HepG2 (cell line): ENCODE measurements around the gene WDR27. TPM values are rescaled to one million over a fixed set of nuclear protein-coding genes. Genes with fewer than 3 reads are reported as not detected.

ENCODE experiments used
- BHLHE40 ChIP-seq: IDR thresholded peaks from 2 replicates; pipeline ENCODE4 v1.6.1; 2011; ENCODE audit warnings: low read length, improper control_type of control experiment
- CHCHD3 ChIP-seq: sonication (generic); formaldehyde crosslinking; IDR thresholded peaks from 2 replicates; pipeline ENCODE4 v1.8.0; 2022; ENCODE audit warnings: mild to moderate bottlenecking, missing genetic modification reagents, moderate library complexity
- CHD4 ChIP-seq: fragments of 200-600 bp; sonication (generic); IDR thresholded peaks from 2 replicates; pipeline ENCODE4 v1.7.0; 2017; ENCODE audit warnings: mild to moderate bottlenecking, low read length, borderline replicate concordance
- CREB1 ChIP-seq, 2 experiments: fragments of 450-650 bp in 1 of 2; IDR thresholded peaks; 2 replicates each; pipeline ENCODE4 v1.6.1; 2016 to 2017; ENCODE audit warnings: control low read depth in 1 of 2, mild to moderate bottlenecking in 1 of 2, missing compliant biosample characterization in 1 of 2, missing genetic modification characterization in 1 of 2
- DMTF1 ChIP-seq: sonication (generic); formaldehyde crosslinking; IDR thresholded peaks from 2 replicates; pipeline ENCODE4 v1.4.0; 2020; ENCODE audit warnings: mild to moderate bottlenecking, missing genetic modification reagents
- MIXL1 ChIP-seq: IDR thresholded peaks from 2 replicates; pipeline ENCODE4 v1.6.1; 2016
- PAF1 ChIP-seq: IDR thresholded peaks from 2 replicates; pipeline ENCODE4 v1.6.1; 2016; ENCODE audit warnings: missing genetic modification reagents, missing compliant biosample characterization
- PHB2 ChIP-seq: fragments of 450-650 bp; IDR thresholded peaks from 2 replicates; pipeline ENCODE4 v1.6.1; 2018; ENCODE audit not compliant: partially characterized antibody
- RAD51 ChIP-seq: fragments of 450-650 bp; IDR thresholded peaks from 2 replicates; pipeline ENCODE4 v1.6.1; 2016; ENCODE audit warnings: borderline replicate concordance
- ZNF10 ChIP-seq: sonication (generic); formaldehyde crosslinking; IDR thresholded peaks from 2 replicates; pipeline ENCODE4 v1.4.0; 2020; ENCODE audit warnings: mild to moderate bottlenecking, low read depth, missing genetic modification reagents, borderline replicate concordance
- ZNF12 ChIP-seq: sonication (generic); formaldehyde crosslinking; IDR thresholded peaks from 2 replicates; pipeline ENCODE4 v1.5.0; 2020; ENCODE audit warnings: missing genetic modification reagents
- ZNF230 ChIP-seq: sonication (generic); formaldehyde crosslinking; IDR thresholded peaks from 2 replicates; pipeline ENCODE4 v1.4.0; 2020; ENCODE audit warnings: mild to moderate bottlenecking, missing genetic modification reagents
- ZNF773 ChIP-seq: sonication (generic); formaldehyde crosslinking; IDR thresholded peaks from 2 replicates; pipeline ENCODE4 v1.4.0; 2020; ENCODE audit warnings: missing genetic modification reagents, borderline replicate concordance
- polyA plus RNA-seq, 8 experiments: library from polyadenylated mRNA; depleted of rRNA in 3 of 8; stranded (reverse) in 7 of 8; unstranded in 1 of 8; fragments of >200 nt; fragmentation: Illumina TruSeq in 4 of 8; extraction: Trizol in 4 of 8; gene quantifications; 2 replicates each; pipeline versions ENCODE4 v1.2.1 to v1.2.3, GENCODE V29; 2011 to 2016; ENCODE audit warnings: low read depth in 4 of 8, missing spikeins in 1 of 8, mixed read lengths in 1 of 8; ENCODE audit not compliant: insufficient read depth in 1 of 8
- total RNA-seq, 5 experiments: library from RNA; depleted of rRNA; stranded (reverse); fragments of >200 nt; fragmentation: Illumina TruSeq; extraction: Trizol; gene quantifications; 2 replicates each; pipeline ENCODE4 v1.2.3, GENCODE V29; 2016; ENCODE audit warnings: low read depth in 1 of 5
- TF ChIP-seq, protein P1 (sequence below): sonication (generic); formaldehyde crosslinking; IDR thresholded peaks from 2 replicates; pipeline ENCODE4 v1.4.0; 2020; ENCODE audit warnings: low read depth, missing genetic modification reagents
- TF ChIP-seq, protein P2 (sequence below): sonication (generic); formaldehyde crosslinking; conservative IDR thresholded peaks from 2 replicates; pipeline ENCODE4 v1.4.0; 2020; ENCODE audit warnings: missing genetic modification reagents
- TF ChIP-seq, protein P3 (sequence below): sonication (generic); formaldehyde crosslinking; IDR thresholded peaks from 2 replicates; pipeline ENCODE4 v1.4.0; 2020; ENCODE audit warnings: mild to moderate bottlenecking, low read depth, missing genetic modification reagents
- TF ChIP-seq, protein P4 (sequence below): sonication (generic); formaldehyde crosslinking; conservative IDR thresholded peaks from 2 replicates; pipeline ENCODE4 v1.4.0; 2020; ENCODE audit warnings: missing genetic modification reagents

WDR27 gene
- total and polyA plus RNA-seq, 2 of the 13 experiments (the other 11 are each of a cell fraction or from before 2014, with no cell fraction given): 34.1 to 80.3 TPM

- TF ChIP-seq CHD4: no peak
- TF ChIP-seq BHLHE40: peak; percentile 53; the same call in 1 of the 2 replicates
- TF ChIP-seq MIXL1: peak; percentile 88
- no peak for TF ChIP-seq PHB2
- TF ChIP-seq CREB1 (IDR thresholded peaks at IDR 0.05): peak; percentile 88
- peak; percentile 96 for TF ChIP-seq CREB1 (CRISPR knock-in tag; IDR thresholded peaks at IDR 0.05)
- TF ChIP-seq, protein P1, sequence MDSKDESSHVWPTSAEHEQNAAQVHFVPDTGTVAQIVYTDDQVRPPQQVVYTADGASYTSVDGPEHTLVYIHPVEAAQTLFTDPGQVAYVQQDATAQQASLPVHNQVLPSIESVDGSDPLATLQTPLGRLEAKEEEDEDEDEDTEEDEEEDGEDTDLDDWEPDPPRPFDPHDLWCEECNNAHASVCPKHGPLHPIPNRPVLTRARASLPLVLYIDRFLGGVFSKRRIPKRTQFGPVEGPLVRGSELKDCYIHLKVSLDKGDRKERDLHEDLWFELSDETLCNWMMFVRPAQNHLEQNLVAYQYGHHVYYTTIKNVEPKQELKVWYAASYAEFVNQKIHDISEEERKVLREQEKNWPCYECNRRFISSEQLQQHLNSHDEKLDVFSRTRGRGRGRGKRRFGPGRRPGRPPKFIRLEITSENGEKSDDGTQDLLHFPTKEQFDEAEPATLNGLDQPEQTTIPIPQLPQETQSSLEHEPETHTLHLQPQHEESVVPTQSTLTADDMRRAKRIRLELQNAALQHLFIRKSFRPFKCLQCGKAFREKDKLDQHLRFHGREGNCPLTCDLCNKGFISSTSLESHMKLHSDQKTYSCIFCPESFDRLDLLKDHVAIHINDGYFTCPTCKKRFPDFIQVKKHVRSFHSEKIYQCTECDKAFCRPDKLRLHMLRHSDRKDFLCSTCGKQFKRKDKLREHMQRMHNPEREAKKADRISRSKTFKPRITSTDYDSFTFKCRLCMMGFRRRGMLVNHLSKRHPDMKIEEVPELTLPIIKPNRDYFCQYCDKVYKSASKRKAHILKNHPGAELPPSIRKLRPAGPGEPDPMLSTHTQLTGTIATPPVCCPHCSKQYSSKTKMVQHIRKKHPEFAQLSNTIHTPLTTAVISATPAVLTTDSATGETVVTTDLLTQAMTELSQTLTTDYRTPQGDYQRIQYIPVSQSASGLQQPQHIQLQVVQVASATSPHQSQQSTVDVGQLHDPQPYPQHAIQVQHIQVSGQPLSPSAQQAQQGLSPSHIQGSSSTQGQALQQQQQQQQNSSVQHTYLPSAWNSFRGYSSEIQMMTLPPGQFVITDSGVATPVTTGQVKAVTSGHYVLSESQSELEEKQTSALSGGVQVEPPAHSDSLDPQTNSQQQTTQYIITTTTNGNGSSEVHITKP (CRISPR knock-in tag): peak; percentile 76; the same call in 1 of the 2 replicates
- peak; percentile 94; the same call in 1 of the 2 replicates for TF ChIP-seq CHCHD3 (CRISPR knock-in tag)
- no peak for TF ChIP-seq RAD51
- peak; percentile 82 for TF ChIP-seq ZNF12 (CRISPR knock-in tag)
- TF ChIP-seq ZNF230: peak; percentile 89
- TF ChIP-seq, protein P2, sequence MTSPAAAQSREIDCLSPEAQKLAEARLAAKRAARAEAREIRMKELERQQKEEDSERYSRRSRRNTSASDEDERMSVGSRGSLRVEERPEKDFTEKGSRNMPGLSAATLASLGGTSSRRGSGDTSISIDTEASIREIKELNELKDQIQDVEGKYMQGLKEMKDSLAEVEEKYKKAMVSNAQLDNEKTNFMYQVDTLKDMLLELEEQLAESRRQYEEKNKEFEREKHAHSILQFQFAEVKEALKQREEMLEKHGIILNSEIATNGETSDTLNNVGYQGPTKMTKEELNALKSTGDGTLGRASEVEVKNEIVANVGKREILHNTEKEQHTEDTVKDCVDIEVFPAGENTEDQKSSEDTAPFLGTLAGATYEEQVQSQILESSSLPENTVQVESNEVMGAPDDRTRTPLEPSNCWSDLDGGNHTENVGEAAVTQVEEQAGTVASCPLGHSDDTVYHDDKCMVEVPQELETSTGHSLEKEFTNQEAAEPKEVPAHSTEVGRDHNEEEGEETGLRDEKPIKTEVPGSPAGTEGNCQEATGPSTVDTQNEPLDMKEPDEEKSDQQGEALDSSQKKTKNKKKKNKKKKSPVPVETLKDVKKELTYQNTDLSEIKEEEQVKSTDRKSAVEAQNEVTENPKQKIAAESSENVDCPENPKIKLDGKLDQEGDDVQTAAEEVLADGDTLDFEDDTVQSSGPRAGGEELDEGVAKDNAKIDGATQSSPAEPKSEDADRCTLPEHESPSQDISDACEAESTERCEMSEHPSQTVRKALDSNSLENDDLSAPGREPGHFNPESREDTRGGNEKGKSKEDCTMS: peak; percentile 67; the same call in 1 of the 2 replicates
- TF ChIP-seq, protein P3, sequence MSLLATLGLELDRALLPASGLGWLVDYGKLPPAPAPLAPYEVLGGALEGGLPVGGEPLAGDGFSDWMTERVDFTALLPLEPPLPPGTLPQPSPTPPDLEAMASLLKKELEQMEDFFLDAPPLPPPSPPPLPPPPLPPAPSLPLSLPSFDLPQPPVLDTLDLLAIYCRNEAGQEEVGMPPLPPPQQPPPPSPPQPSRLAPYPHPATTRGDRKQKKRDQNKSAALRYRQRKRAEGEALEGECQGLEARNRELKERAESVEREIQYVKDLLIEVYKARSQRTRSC: peak; percentile 77; the same call in 1 of the 2 replicates
- no peak for TF ChIP-seq ZNF10 (CRISPR knock-in tag)
- TF ChIP-seq ZNF773 (CRISPR knock-in tag): peak; percentile 20; the same call in 1 of the 2 replicates
- peak; percentile 89; the same call in 1 of the 2 replicates for TF ChIP-seq PAF1
- TF ChIP-seq, protein P4, sequence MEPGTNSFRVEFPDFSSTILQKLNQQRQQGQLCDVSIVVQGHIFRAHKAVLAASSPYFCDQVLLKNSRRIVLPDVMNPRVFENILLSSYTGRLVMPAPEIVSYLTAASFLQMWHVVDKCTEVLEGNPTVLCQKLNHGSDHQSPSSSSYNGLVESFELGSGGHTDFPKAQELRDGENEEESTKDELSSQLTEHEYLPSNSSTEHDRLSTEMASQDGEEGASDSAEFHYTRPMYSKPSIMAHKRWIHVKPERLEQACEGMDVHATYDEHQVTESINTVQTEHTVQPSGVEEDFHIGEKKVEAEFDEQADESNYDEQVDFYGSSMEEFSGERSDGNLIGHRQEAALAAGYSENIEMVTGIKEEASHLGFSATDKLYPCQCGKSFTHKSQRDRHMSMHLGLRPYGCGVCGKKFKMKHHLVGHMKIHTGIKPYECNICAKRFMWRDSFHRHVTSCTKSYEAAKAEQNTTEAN: 0 out of 2 replicates have a peak, but pooled peaks have one; percentile 9
- peak; percentile 77; the same call in 1 of the 2 replicates for TF ChIP-seq DMTF1 (CRISPR knock-in tag)
These were observed at the start of gene WDR27, which contains the start of gene C6orf120 (continued) for GRCh38 chr6:169701954-169702839.
